K562 (cell line): ENCODE results near the gene NUP210. TPM values are rescaled to one million over a fixed set of nuclear protein-coding genes. Genes with fewer than 3 reads are reported as not detected.

Experiments
- ATAC-seq: fragments of 200-7000 bp; cut with Tn5 transposase; 3 replicates; pipeline ENCODE4 v1.9.1; 2020; ENCODE audit warnings: moderate library complexity
- BruUV-seq: library from RNA; stranded (reverse); fragments of 400-500 nt; replicated peaks from 2 replicates; lab custom pipeline; 2021; lab: Mats Ljungman, UMichigan
- CTCF ChIA-PET: fragments of 300-600 bp; formaldehyde crosslinking; extraction: SDS; loops from one replicate; lab custom pipeline; 2021; ENCODE audit warnings: low intra/inter-chr PET ratio; lab: Yijun Ruan, JAX
- POLR2A ChIA-PET: fragments of 300-600, 350-650 bp; sonication (Branson Sonifier 250); formaldehyde crosslinking; extraction: SDS; loops from one replicate; lab custom pipeline; 2021; ENCODE audit warnings: antibody characterized with exemption, inconsistent platforms; lab: Yijun Ruan, JAX
- DNase-seq, 4 experiments: peaks; one replicate each; pipeline versions ENCODE4 v3.0.0 to v3.0.0-alpha.2; 2011 to 2018; ENCODE audit warnings: low spot score in 3 of 4, mixed read lengths in 3 of 4; ENCODE audit errors: extremely low read depth in 1 of 4
- FAIRE-seq: peaks from 2 replicates; lab custom pipeline; 2011; peaks lifted over from hg19 to GRCh38; lab: Jason Lieb, UNC
- H2AFZ ChIP-seq: 2 replicates; pipeline ENCODE4 v1.6.0; 2011; ENCODE audit warnings: low read depth, low read length, control low read depth, inconsistent platforms
- H3K27ac ChIP-seq: fragments of 200-600 bp; 3 replicates; pipeline ENCODE4 v1.8.0; 2011; ENCODE audit warnings: low read depth, mild to moderate bottlenecking, control low read depth, inconsistent platforms, low read length, moderate library complexity, mixed read lengths; ENCODE audit errors: extremely low read depth
- H3K27me3 ChIP-seq, 2 experiments: fragments of 300-600 bp in 1 of 2; 2 replicates in 1 of 2; 3 replicates in 1 of 2; pipeline versions ENCODE4 v1.6.0 to v1.8.0; 2011; ENCODE audit warnings: inconsistent platforms in 2 of 2, low read length in 2 of 2, mild to moderate bottlenecking in 1 of 2, mixed read lengths in 1 of 2, moderate library complexity in 1 of 2; ENCODE audit not compliant: control insufficient read depth in 2 of 2, insufficient read depth in 2 of 2
- H3K36me3 ChIP-seq: fragments of 300-600 bp; 3 replicates; pipeline ENCODE4 v1.8.0; 2011; ENCODE audit warnings: mild to moderate bottlenecking, low read length, inconsistent platforms; ENCODE audit not compliant: control insufficient read depth, insufficient read depth
- H3K4me1 ChIP-seq, 2 experiments: fragments of 200-600 bp in 1 of 2; replicated peaks in 1 of 2; 2 replicates in 1 of 2; 3 replicates in 1 of 2; pipeline versions ENCODE4 v1.5.1 to v1.8.0; 2011; ENCODE audit warnings: inconsistent platforms in 2 of 2, low read length in 2 of 2, mild to moderate bottlenecking in 1 of 2, mixed read lengths in 1 of 2, moderate library complexity in 1 of 2; ENCODE audit not compliant: control insufficient read depth in 2 of 2, insufficient read depth in 2 of 2
- H3K4me2 ChIP-seq: 2 replicates; pipeline ENCODE4 v1.6.1; 2011; ENCODE audit warnings: low read length, control low read depth, inconsistent platforms, mixed read lengths; ENCODE audit not compliant: insufficient read depth
- H3K4me3 ChIP-seq: fragments of 200-600 bp; sonication (generic), shearing (Covaris generic); 2 replicates; pipeline ENCODE4 v1.5.1; 2016; ENCODE audit warnings: control low read depth, inconsistent platforms
- H3K79me2 ChIP-seq: fragments of 200-600 bp; 3 replicates; pipeline ENCODE4 v1.8.0; 2011; ENCODE audit warnings: low read length, inconsistent platforms; ENCODE audit not compliant: control insufficient read depth, insufficient read depth
- H3K9ac ChIP-seq, 2 experiments: 2 replicates each; pipeline versions ENCODE4 v1.6.0 to v1.6.1; 2011; ENCODE audit warnings: low read depth in 2 of 2, low read length in 2 of 2, control low read depth in 1 of 2, inconsistent platforms in 1 of 2, mild to moderate bottlenecking in 1 of 2, mixed read lengths in 1 of 2; ENCODE audit not compliant: insufficient read depth in 1 of 2
- H3K9me1 ChIP-seq: one replicate; pipeline ENCODE4 v1.6.0; 2011; ENCODE audit warnings: inconsistent platforms, mild to moderate bottlenecking, low read length, moderate library complexity; ENCODE audit not compliant: control insufficient read depth, insufficient read depth
- H3K9me3 ChIP-seq: replicated peaks from 2 replicates; pipeline ENCODE4 v1.5.1; 2011; ENCODE audit warnings: low read depth, low read length, inconsistent platforms; ENCODE audit not compliant: control insufficient read depth, insufficient read depth
- H4K20me1 ChIP-seq: replicated peaks from 2 replicates; pipeline ENCODE4 v1.6.1; 2011; ENCODE audit warnings: low read length, inconsistent platforms, mixed read lengths; ENCODE audit not compliant: control insufficient read depth, insufficient read depth
- CBFB ChIP-seq: sonication (generic); formaldehyde crosslinking; IDR thresholded peaks from 2 replicates; pipeline ENCODE4 v1.4.0; 2020; ENCODE audit warnings: mild to moderate bottlenecking, missing genetic modification reagents
- CREB1 ChIP-seq, 2 experiments: sonication (generic) in 1 of 2; formaldehyde crosslinking in 1 of 2; IDR thresholded peaks; 2 replicates each; pipeline versions ENCODE4 v1.6.1 to v1.8.0; 2012 to 2022; ENCODE audit warnings: inconsistent platforms in 1 of 2, mild to moderate bottlenecking in 1 of 2, missing genetic modification reagents in 1 of 2, moderate library complexity in 1 of 2
- CTCF ChIP-seq, 3 experiments: IDR thresholded peaks in 2 of 3; conservative IDR thresholded peaks in 1 of 3; 2 replicates each; pipeline ENCODE4 v1.5.1; 2011 to 2012; ENCODE audit warnings: low read length in 3 of 3, mild to moderate bottlenecking in 3 of 3, control low read depth in 2 of 3, improper control_type of control experiment in 1 of 3, inconsistent platforms in 1 of 3, low read depth in 1 of 3, mixed read lengths in 1 of 3, moderate library complexity in 1 of 3; ENCODE audit not compliant: insufficient read depth in 2 of 3
- E2F5 ChIP-seq: sonication (generic); formaldehyde crosslinking; IDR thresholded peaks from 2 replicates; pipeline ENCODE4 v1.8.0; 2022; ENCODE audit warnings: mild to moderate bottlenecking, missing genetic modification reagents
- JUND ChIP-seq, 2 experiments: IDR thresholded peaks; 2 replicates in 1 of 2; 3 replicates in 1 of 2; pipeline ENCODE4 v1.6.1; 2011; ENCODE audit warnings: borderline replicate concordance in 2 of 2, low read depth in 2 of 2, low read length in 2 of 2, improper control_type of control experiment in 1 of 2, missing biosample characterization in 1 of 2, missing genetic modification characterization in 1 of 2, missing genetic modification reagents in 1 of 2
- KLF16 ChIP-seq: IDR thresholded peaks from 2 replicates; pipeline ENCODE4 v1.6.1; 2016; ENCODE audit warnings: antibody characterized with exemption
- NFIC ChIP-seq: fragments of 450-650 bp; IDR thresholded peaks from 2 replicates; pipeline ENCODE4 v1.6.1; 2017; ENCODE audit warnings: mild to moderate bottlenecking, inconsistent platforms
- RAD21 ChIP-seq, 2 experiments: fragments of 250-450 bp in 1 of 2; fragments of 450-650 bp in 1 of 2; sonication (Bioruptor Pico) in 1 of 2; formaldehyde crosslinking in 1 of 2; IDR thresholded peaks in 1 of 2; conservative IDR thresholded peaks in 1 of 2; 2 replicates each; pipeline versions ENCODE4 v1.4.0 to v1.8.0; 2020 to 2022; ENCODE audit warnings: mild to moderate bottlenecking in 2 of 2, moderate library complexity in 1 of 2
- USF2 ChIP-seq: sonication (generic); formaldehyde crosslinking; IDR thresholded peaks from 2 replicates; pipeline ENCODE4 v1.5.0; 2020; ENCODE audit warnings: missing genetic modification reagents
- ZNF165 ChIP-seq: fragments of 250-450 bp; sonication (Bioruptor Pico); IDR thresholded peaks from 2 replicates; pipeline ENCODE4 v1.4.0; 2020; ENCODE audit warnings: borderline replicate concordance
- ZNF431 ChIP-seq: sonication (generic); formaldehyde crosslinking; IDR thresholded peaks from 2 replicates; pipeline ENCODE4 v1.8.0; 2022; ENCODE audit warnings: mild to moderate bottlenecking, missing genetic modification reagents
- ZNF592 ChIP-seq: fragments of 450-650 bp; IDR thresholded peaks from 2 replicates; pipeline ENCODE4 v1.6.1; 2017; ENCODE audit warnings: antibody characterized with exemption, mild to moderate bottlenecking
- ZNF76 ChIP-seq: fragments of 250-450 bp; sonication (Bioruptor Pico); IDR thresholded peaks from 2 replicates; pipeline ENCODE4 v1.4.0; 2020; ENCODE audit warnings: mild to moderate bottlenecking, moderate library complexity, borderline replicate concordance
- ZNF77 ChIP-seq: fragments of 250-450 bp; sonication (Bioruptor Pico); IDR thresholded peaks from 2 replicates; pipeline ENCODE4 v1.5.0; 2020
- WGBS: fragments of 100-300 bp; shearing (Covaris generic); methylation state at CpG from one replicate; pipeline ENCODE4 v1.1.6; 2016; ENCODE audit warnings: low coverage, mixed read lengths; ENCODE audit not compliant: insufficient coverage; ENCODE audit errors: missing lambda C conversion rate; 5-methylcytosine and 5-hydroxymethylcytosine counted together
- in situ Hi-C: fragments of 300-500 bp; cut with MboI; formaldehyde crosslinking; loops from 4 replicates; pipeline ENCODE4 v1.15.0; 2018; ENCODE audit warnings: inconsistent platforms, mixed read lengths
- intact Hi-C: fragments of 100-400 bp; cut with micrococcal nuclease; formaldehyde crosslinking; loops from 2 replicates; pipeline ENCODE4 v1.14.2; 2022
- polyA plus RNA-seq, 8 experiments: library from polyadenylated mRNA; depleted of rRNA in 4 of 8; stranded (reverse) in 5 of 8; unstranded in 3 of 8; fragments of >200 nt; fragmentation: Nextera tagmentation in 2 of 8; fragmentation: Illumina TruSeq in 1 of 8; extraction: Ambion mirVana in 2 of 8; extraction: Trizol in 1 of 8; gene quantifications; 2 replicates each; pipeline versions ENCODE4 v1.2.1 to v1.2.3, GENCODE V29; 2011 to 2014; ENCODE audit warnings: inconsistent platforms in 1 of 8, missing spikeins in 1 of 8
- total RNA-seq, 7 experiments: library from RNA; depleted of rRNA in 6 of 7; stranded (reverse); fragments of >200 nt in 6 of 7; fragmentation: Illumina TruSeq in 2 of 7; extraction: Trizol in 2 of 7; gene quantifications; 2 replicates each; pipeline versions ENCODE4 v1.2.1 to v1.2.3, GENCODE V29; 2011 to 2021; ENCODE audit warnings: low replicate concordance in 1 of 7

The NUP210 gene
- total and polyA plus RNA-seq, 9 of the 15 experiments (the other 6 are each of a cell fraction or from before 2014, with no cell fraction given), result 1.2 to 138 (median 44.0) TPM

- POLR2A ChIA-PET, result no interaction called here
- BruUV-seq, result no TSS peak
- no peaks in the 10 kb centered on the region for H3K4me1 ChIP-seq
- H3K79me2 ChIP-seq, result no peaks in the 10 kb centered on the region
- FAIRE-seq, result peak; percentile 94
- H3K9me1 ChIP-seq, result no peaks in the 10 kb centered on the region
- intact Hi-C loops, result no loop called here
- ATAC-seq, result peak; percentile 89
- H3K9ac ChIP-seq, result no peak overlapping the region
- no peaks in the 10 kb centered on the region for H3K9me3 ChIP-seq
- 3% methylated on average over 6 of the region's 6 CpGs for WGBS
- no peak overlapping the region for H3K4me2 ChIP-seq
- H4K20me1 ChIP-seq, result peaks cover 7% of the 10 kb centered on the region
- H3K27ac ChIP-seq, result no peak overlapping the region
- peak; percentile 66 to 72 (median 68) for DNase-seq
- H3K4me3 ChIP-seq, result no peak overlapping the region
- CTCF ChIA-PET, result no interaction called here
- peaks cover 32 to 53% of the 10 kb centered on the region in 2 experiments for H3K27me3 ChIP-seq
- no peak overlapping the region for H2AFZ ChIP-seq
- in situ Hi-C loops, result no loop called here
- H3K36me3 ChIP-seq, result no peaks in the 10 kb centered on the region; the same call in 2 of the 3 replicates
- TF ChIP-seq CBFB (0 out of 2 replicates have a peak, but pooled peaks have one; percentile 16), ZNF77 (CRISPR knock-in tag) (no peak), ZNF431 (no peak), CTCF (IDR thresholded peaks at IDR 0.05 in 2 of 3, conservative IDR thresholded peaks at IDR 0.05 in 1 of 3; ENCODE audit: insufficient read depth in 2 of 3, low read depth in 1 of 3, low read length in 3 of 3) (peak; percentile 70 to 77 (median 77)), NFIC (peak; percentile 93), RAD21 (CRISPR knock-in tag; conservative IDR thresholded peaks at IDR 0.05 in 1 of 2, IDR thresholded peaks at IDR 0.05 in 1 of 2) (peak in 1 of 2 experiments; percentile 59; a peak in 2 of 4 replicates), ZNF592 (no peak), E2F5 (no peak), ZNF76 (CRISPR knock-in tag) (no peak), USF2 (CRISPR knock-in tag) (no peak), JUND (IDR thresholded peaks at IDR 0.05; ENCODE audit: borderline replicate concordance, low read depth, low read length) (0 out of 2 replicates have a peak, but pooled peaks have one; percentile 3), JUND (tag; IDR thresholded peaks at IDR 0.05; ENCODE audit: borderline replicate concordance, low read depth, low read length) (no peak), CREB1 (IDR thresholded peaks at IDR 0.05) (no peak), CREB1 (CRISPR knock-in tag; IDR thresholded peaks at IDR 0.05) (0 out of 2 replicates have a peak, but pooled peaks have one; percentile 25), KLF16 (peak; percentile 32; the same call in 1 of the 2 replicates), ZNF165 (no peak)
These were observed 111.7 kb downstream of the NUP210 start for GRCh38 chr3:13308380-13308801.
